Rectal smooth muscle tissue (tissue), 1 donor: ENCODE measurements around the gene RNF25.
A peak's percentile ranks its signal among the peaks of the same experiment; 100 is the strongest.

Source experiments
- H3K27ac ChIP-seq: one replicate; pipeline ENCODE4 v1.7.0; 2013; ENCODE audit warnings: low read depth, low read length, inconsistent platforms
- H3K27me3 ChIP-seq: one replicate; pipeline ENCODE4 v1.7.0; 2013; ENCODE audit warnings: low read length; ENCODE audit not compliant: control insufficient read depth, insufficient read depth
- H3K36me3 ChIP-seq: one replicate; pipeline ENCODE4 v1.7.0; 2013; ENCODE audit warnings: low read length; ENCODE audit not compliant: control insufficient read depth, insufficient read depth
- H3K4me1 ChIP-seq: one replicate; pipeline ENCODE4 v1.7.0; 2013; ENCODE audit warnings: low read length; ENCODE audit not compliant: control insufficient read depth, insufficient read depth
- H3K4me3 ChIP-seq: one replicate; pipeline ENCODE4 v1.7.0; 2013; ENCODE audit warnings: low read length
- H3K9ac ChIP-seq: one replicate; pipeline ENCODE4 v1.7.0; 2013; ENCODE audit warnings: low read length

The RNF25 gene

DNA sequence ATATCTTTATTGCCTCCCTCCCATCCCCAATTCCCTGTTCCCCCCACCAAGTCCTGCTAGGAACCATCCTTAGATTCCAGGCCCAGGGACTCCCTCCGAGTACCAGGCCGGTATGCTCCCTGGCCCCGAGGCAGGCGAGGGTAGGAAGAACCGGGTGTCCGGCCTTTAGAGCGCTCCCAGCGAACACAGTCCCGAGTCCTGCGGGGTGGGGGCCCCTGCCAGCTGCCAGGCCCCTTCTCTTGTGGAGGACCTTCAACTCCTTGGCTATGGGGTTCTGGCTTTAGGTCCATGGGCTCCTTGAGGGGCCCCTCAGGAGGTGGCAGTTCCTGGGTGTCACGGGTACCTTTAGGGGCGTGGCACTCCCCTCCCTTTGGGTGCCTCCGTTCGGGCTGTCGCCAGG lies 7.9 kb downstream of the RNF25 start:
- H3K4me1 ChIP-seq = peaks cover 6% of the 10 kb centered on the region
- H3K9ac ChIP-seq = no peak overlapping the region
- H3K4me3 ChIP-seq = no peak overlapping the region
- H3K27me3 ChIP-seq = no peaks in the 10 kb centered on the region
- peaks cover 36% of the 10 kb centered on the region for H3K36me3 ChIP-seq
- no peak overlapping the region for H3K27ac ChIP-seq

GRCh38 chr2:218662827-218663226 lies 9.0 kb downstream of the RNF25 start:
- H3K36me3 ChIP-seq = peaks cover 36% of the 10 kb centered on the region
- H3K9ac ChIP-seq = no peak overlapping the region
- H3K4me3 ChIP-seq = no peak overlapping the region
- peaks cover 10% of the 10 kb centered on the region for H3K4me1 ChIP-seq
- H3K27ac ChIP-seq = no peak overlapping the region
- no peaks in the 10 kb centered on the region for H3K27me3 ChIP-seq

DNA sequence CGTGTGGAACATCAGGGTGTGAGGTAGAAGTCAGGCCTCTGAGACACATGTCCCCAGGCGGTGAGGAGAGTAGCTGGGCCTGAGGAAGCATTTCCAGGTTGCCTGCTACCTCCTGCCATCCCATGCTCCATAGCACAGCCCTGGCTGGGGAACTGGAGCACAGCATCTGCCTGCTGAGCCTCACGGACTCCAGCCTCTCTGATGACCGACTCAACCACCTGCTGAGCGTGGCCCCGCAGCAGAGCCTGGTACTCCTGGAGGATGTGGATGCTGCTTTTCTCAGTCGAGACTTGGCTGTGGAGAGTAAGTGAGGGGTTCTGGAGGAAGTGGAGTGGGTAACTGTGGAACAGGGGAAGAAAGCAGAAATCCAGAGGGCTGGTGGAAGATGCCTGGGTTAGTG lies 9.4 kb downstream of the RNF25 start:
- Histone ChIP-seq H3K36me3 (peaks cover 36% of the 10 kb centered on the region), H3K27me3 (no peaks in the 10 kb centered on the region), H3K4me3 (no peak overlapping the region), H3K9ac (no peak overlapping the region), H3K4me1 (peaks cover 10% of the 10 kb centered on the region), H3K27ac (no peak overlapping the region)

- Histone ChIP-seq H3K36me3 (peaks cover 32% of the 10 kb centered on the region), H3K9ac (peak overlapping the region; percentile 32), H3K27ac (no peak overlapping the region), H3K27me3 (no peaks in the 10 kb centered on the region), H3K4me3 (peak overlapping the region; percentile 89), H3K4me1 (peaks cover 10% of the 10 kb centered on the region)
These were observed 11.8 kb downstream of the RNF25 start for GRCh38 chr2:218659988-218660358.

GRCh38 chr2:218659258-218659987 lies 12.4 kb downstream of the RNF25 start, which contains the start of the genes BCS1L and ZNF142:
BCS1L (plus strand) TSS chr2:218659683; CDS start chr2:218660988, 1,305 bp downstream.
ZNF142 (minus strand) TSS chr2:218659623; CDS start chr2:218656429, 3,194 bp downstream.
- Histone ChIP-seq H3K36me3 (peaks cover 27% of the 10 kb centered on the region), H3K4me1 (peaks cover 10% of the 10 kb centered on the region), H3K27ac (peak within 1 kb of the TSS; percentile 33), H3K9ac (peak within 1 kb of the TSS; percentile 32), H3K27me3 (no peaks in the 10 kb centered on the region), H3K4me3 (peak within 1 kb of the TSS; percentile 89)

DNA sequence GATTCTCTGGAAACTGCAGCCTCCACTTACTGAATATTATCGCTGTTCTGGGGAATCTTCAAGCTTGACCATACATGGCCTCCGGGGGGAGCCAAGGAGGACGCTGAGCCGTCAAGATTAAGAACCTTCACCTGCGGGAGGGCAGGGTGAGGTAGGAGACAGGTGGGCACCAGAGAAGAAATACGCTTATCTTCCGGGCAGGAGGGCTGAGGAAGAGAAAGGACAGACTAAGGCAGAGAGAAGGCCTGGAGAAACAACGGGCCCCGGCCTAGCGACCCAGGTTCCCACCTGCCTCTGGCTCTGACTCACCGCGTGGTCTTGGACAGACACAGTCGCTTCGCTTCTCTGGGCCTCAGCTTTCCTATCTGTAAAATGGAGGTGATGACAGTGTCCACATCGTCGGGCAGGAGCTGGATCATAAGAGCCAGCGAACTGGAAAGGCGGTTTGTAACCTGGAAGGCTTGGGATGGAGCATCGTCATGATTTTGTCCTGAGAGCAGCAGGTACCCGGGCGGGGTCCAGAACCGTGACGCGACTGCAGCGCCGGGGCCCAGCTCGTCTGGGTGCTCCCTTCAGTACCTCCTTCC lies 13.0 kb downstream of the RNF25 start:
- H3K9ac ChIP-seq = peak overlapping the region; percentile 25
- H3K27me3 ChIP-seq = no peaks in the 10 kb centered on the region
- peak overlapping the region; percentile 89 for H3K4me3 ChIP-seq
- peaks cover 20% of the 10 kb centered on the region for H3K36me3 ChIP-seq
- H3K27ac ChIP-seq = peak overlapping the region; percentile 33
- peaks cover 10% of the 10 kb centered on the region for H3K4me1 ChIP-seq

DNA sequence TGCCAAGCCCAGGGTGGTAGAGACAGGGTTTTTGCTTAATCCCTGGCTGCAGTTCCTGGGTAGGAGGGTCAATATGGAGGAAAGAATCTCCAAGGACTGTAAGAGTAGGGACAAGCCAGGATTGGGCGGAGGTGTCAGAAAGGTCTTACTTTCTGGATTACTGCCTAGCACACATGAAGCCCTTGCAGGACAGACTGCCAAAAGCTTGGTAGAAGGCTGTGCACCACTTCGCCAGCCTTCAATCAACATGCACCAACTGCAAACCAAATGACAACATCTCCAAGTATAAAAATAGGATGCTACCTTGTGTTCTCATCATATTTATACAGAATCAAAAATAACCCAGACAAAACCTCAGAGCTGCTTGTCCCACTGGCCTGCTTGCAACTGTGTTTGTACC lies 16.1 kb downstream of the RNF25 start:
- H3K4me3 ChIP-seq = no peak overlapping the region
- H3K27me3 ChIP-seq = no peaks in the 10 kb centered on the region
- H3K4me1 ChIP-seq = peaks cover 10% of the 10 kb centered on the region
- H3K36me3 ChIP-seq = peaks cover 19% of the 10 kb centered on the region
- H3K9ac ChIP-seq = no peak overlapping the region
- H3K27ac ChIP-seq = no peak overlapping the region

GRCh38 chr2:218648787-218649100 lies 23.1 kb downstream of the RNF25 start:
- no peak overlapping the region for H3K9ac ChIP-seq
- H3K27ac ChIP-seq = no peak overlapping the region
- H3K4me3 ChIP-seq = no peak overlapping the region
- H3K27me3 ChIP-seq = no peaks in the 10 kb centered on the region
- no peaks in the 10 kb centered on the region for H3K4me1 ChIP-seq
- H3K36me3 ChIP-seq = peaks cover 61% of the 10 kb centered on the region

DNA sequence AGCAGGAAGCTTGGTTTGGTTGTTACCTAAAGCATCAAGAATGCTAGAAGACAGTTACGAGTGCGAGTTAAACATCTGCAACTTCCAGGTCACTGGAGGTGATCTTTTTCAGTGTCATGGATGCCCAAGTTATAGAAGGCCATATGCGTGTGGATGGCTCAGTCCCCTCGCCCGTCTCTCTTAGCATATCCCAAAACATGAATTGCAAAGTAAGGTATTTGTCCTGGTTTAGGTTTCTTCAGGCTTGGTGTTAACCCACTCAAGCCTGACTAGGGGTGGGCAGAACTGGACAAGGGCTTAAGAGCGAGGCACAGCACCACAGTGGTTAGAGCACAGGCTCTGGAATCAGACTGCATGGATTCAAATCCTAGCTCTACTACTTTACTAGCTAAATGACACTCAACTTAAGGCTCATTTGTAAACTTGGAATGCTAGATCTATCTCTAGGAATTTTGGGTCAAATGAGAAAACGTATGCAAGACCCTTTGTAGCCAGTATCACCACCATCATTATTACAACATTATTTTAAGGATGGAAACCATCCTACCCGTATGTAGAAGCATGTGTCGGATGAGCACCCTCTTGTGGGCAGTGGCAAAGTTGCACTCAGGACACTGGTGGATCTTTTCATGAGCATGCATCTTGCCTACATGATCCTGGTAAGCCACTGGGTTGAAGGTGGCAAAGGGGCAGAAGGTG lies 23.6 kb downstream of the RNF25 start:
- H3K4me1 ChIP-seq = no peaks in the 10 kb centered on the region
- H3K27me3 ChIP-seq = no peaks in the 10 kb centered on the region
- H3K36me3 ChIP-seq = peaks cover 61% of the 10 kb centered on the region
- no peak overlapping the region for H3K9ac ChIP-seq
- H3K27ac ChIP-seq = no peak overlapping the region
- no peak overlapping the region for H3K4me3 ChIP-seq

GRCh38 chr2:218645126-218645525 lies 26.7 kb downstream of the RNF25 start:
- Histone ChIP-seq H3K9ac (no peak overlapping the region), H3K4me1 (no peaks in the 10 kb centered on the region), H3K27me3 (no peaks in the 10 kb centered on the region), H3K36me3 (peaks cover 54% of the 10 kb centered on the region), H3K27ac (no peak overlapping the region), H3K4me3 (no peak overlapping the region)

DNA sequence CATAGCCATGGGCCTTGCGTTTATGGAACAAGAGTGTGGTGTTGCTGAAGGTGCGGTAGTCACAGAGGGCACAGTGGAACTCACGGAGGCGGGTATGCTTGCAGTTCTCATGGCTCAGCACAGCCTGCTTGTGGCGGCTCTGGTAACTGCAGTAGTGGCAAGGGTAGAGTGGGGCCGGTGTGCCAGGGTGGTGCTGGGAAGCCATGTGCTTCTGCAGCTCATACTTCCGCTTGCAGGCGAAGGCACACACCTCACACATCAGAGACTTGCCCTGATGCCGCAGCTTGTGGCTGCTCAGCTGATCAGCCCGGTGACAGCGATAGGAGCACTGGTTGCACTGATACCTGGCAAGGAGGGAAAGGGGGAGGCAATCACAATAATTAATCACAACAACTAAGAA lies 27.1 kb downstream of the RNF25 start:
- H3K27ac ChIP-seq = no peak overlapping the region
- no peak overlapping the region for H3K9ac ChIP-seq
- H3K4me3 ChIP-seq = no peak overlapping the region

DNA sequence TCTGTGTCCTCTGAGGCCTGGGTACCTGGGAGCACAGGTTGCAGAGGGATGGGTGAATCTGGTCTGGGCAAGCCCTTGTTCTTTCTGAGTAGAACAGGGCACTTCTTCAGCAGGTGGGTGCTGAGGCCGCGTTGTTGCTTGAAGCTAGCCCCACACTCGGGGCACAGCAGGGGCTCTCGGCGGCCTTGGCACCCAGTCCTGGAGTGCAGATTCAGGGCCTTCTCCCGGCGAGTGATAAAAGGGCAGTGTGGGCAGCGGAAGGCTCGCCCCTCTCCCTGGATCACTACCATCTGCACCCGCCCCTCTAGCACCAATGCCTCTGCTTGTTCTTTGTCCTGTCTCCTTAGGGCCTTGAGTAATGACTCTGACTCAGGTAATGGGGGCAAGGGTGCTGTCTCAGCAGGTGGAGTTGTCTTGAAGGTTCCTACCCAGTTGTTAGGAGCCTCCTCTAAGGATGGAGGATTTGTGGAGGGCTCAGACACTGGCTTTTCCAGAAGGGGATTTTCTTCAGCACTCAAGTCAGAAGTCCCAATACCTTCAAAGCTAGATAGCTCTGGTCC lies 28.0 kb downstream of the RNF25 start:
- Histone ChIP-seq H3K27me3 (no peaks in the 10 kb centered on the region), H3K27ac (no peak overlapping the region), H3K36me3 (peaks cover 50% of the 10 kb centered on the region)

More for the DNA sequence above, 27.1 kb downstream of the RNF25 start:
- Histone ChIP-seq H3K4me1 (no peaks in the 10 kb centered on the region), H3K36me3 (peaks cover 51% of the 10 kb centered on the region), H3K27me3 (no peaks in the 10 kb centered on the region)

More for the DNA sequence above, 28.0 kb downstream of the RNF25 start:
- no peaks in the 10 kb centered on the region for H3K4me1 ChIP-seq
- H3K4me3 ChIP-seq = no peak overlapping the region
- H3K9ac ChIP-seq = no peak overlapping the region
